NCI-H2171 treated with DMSO at 0.1 percent for 48 hours (cell line): ENCODE measurements around the gene ITPRIPL2.

Experiments
- DNase-seq: peaks from one replicate; lab custom pipeline; 2025; lab: John Stamatoyannopoulos, UW

The ITPRIPL2 gene

GRCh38 chr16:19093631-19094541, 19.9 kb upstream of the ITPRIPL2 start:
- no peak for DNase-seq

DNA sequence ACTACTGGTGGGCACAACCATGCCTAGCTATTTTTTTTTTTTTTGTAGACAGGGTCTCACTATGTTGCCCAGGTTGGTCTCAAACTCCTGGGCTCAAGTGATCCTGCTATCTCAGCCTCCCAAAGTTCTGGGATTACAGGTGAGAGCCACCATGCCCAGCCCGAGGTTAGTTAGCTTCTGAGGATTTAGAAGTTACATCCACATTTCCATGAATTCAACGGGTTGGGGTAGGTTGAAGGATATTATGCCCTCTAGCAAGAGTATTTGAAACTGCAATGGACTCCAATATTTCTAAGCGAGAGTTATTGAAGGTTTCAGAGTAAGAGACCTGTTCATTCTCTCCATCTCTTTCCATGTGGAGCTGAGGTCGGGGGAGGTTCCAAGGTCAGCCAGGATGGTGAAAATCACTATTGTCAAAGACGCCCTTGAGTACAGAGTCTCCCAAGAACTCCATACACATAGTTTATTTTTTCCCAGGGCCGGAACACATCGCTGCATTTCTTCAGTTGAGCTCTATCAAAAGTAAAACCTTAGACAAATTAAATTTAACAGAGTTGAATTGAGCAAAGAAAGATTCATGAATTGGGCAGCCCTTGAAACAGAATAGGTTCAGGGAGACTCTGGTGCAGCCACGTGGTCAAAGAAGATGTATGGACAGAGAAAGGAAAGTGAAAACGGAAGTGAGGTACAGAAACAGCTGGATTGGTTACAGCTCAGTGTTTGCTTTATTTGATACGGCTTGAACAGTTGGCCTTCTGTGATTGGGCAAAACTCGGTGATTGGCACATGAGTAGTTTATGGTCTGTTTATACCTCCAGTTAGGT, 19.0 kb upstream of the ITPRIPL2 start:
- peak; percentile 6 for DNase-seq

- no peak for DNase-seq
Measured at GRCh38 chr16:19095654-19096053, 18.1 kb upstream of the ITPRIPL2 start.

DNA sequence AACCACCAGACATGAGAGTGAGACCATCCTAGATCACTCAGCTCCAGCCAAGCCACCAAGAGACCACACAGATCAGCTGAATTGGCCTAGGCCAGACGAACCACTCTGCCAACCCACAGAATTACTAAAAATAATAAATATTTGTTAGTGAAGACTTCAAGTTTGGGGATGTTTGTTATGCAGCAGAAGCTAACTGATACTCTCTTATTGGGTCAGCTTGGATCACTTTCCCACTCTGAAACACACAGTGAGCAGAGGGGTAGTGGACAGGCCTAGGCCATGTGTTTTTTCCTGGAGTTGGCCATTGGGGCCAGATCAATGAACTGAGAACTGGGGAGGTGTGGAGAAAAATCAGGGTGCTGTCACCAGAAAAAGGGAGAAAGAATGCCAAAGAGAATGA, 15.6 kb upstream of the ITPRIPL2 start:
- DNase-seq, result no peak

DNA sequence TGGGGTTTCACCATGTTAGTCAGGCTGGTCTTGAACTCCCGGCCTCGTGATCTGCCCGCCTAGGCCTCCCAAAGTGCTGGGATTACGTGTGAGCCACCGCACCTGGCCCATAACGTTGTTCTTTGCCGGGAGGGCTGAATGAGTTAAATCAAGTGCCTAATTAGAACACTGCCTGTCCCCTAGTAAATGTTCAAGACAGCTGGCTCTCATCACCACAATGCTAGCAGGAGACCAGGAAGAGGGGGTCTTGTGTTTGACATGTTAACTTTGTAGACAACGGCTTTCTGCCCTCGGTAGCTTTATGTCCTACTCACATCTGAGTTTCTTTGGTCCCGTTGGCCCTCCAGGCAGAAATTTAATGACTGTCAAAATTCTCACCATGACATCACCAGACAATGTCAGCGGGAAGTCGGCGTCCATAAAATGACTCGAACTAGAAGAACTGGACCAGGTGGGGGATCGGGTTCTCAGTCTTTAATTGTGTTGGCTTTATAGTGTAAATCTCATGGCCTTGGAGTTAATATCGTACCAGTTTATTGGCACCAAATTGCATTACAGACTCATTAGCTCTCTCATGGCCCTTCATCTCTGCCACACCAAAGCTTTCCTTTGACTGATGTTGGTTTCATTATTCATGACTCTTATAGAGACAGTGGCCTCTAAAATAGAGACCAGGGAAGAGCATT, 11.4 kb upstream of the ITPRIPL2 start:
- no peak for DNase-seq

- DNase-seq, result no peak
Measured at GRCh38 chr16:19104607-19105006, 9.2 kb upstream of the ITPRIPL2 start.

GRCh38 chr16:19105131-19105530, 8.6 kb upstream of the ITPRIPL2 start:
- DNase-seq, result no peak

DNA sequence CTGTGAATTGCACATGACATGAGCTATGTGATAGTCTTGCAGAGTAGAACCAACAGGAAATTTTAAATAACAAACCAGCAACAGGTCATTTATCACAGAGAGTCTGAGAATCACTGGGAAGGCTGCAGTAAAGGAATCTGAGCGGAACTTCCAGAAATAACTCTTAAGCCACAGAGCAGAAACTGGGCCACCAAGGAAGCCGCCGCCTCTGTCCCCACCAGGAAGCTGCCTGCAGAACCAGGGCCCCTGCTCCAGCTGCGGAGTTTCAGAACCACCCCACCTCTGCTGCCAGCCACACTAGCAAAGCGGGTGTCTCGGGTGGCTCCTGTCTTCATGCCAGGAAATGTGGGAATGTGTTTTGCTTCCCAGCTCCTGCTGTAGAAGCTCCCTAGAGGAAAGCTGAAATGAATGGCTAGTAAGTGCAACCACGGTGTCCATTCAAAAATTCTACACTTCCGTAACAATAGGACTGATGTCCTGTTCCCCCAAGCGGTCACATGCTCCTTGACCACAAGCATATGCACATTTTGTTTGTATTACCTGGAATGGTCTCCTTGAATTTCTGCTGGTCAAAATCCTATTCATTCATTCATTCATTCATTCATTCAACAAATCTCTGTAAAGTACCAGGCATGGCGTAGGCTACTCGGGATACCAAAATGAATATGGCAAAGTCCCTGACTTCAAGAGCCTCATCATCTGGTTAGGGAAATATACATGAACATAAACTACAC, 7.7 kb upstream of the ITPRIPL2 start:
- no peak for DNase-seq

DNA sequence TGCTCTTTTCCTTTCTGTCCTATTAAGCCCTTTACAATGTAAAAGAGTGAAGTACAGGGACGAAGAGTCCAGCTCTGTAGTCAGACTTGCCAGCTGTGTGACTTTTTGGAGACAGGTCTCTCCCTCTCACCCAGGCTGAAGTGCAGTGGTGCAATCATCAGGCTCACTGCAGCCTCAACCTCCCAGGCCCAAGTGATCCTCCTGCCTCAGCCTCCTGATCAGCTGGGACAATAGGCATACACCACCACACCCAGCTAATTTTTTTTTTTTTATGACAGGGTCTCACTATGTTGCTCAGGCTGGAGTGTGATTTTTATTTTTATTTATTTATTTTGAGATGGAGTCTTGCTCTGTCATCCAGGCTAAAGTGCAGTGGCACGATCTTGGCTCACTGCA, 7.1 kb upstream of the ITPRIPL2 start:
- no peak for DNase-seq

DNA sequence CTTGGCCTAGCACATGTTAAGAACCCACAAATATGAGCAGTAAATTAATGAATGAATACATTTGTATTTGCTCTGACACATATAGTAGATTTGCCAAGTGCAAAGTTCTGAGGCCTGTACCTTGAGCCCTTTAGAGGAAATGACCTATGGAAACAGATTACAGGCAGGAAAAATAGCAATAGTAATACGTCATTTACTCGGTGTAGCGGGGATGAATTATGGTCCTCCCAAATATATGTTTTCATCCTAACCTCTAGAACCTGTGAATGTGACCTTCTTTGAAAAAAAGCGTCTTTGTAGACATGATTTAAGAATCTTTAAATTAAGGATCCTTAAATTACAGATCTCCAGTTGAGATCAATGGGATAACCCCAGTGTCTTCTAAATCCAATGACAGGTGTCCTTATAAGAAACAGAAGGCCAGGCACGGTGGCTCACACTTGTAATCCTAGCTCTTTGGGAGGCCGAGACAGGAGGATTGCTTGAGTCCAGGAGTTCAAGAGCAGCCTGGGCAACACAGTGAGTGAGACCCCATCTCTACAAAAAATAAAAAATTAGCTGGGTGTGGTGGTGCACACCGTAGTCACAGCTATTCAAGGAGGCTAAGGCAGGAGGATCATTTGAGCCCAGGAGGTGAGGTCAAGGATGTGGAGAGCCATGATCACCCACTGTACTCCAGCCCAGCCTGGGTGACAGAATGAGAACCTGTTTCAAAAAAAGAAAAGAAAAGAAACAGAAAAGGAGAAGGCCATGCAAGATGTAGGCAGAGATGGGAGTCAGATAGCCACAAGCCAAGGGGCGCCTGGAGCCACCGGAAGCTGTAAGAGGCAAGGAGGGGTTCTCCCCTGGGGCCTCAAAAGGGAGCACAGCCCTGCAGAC, 5.1 kb upstream of the ITPRIPL2 start:
- DNase-seq, result no peak

GRCh38 chr16:19109288-19109664, 4.5 kb upstream of the ITPRIPL2 start:
- DNase-seq, result no peak

DNA sequence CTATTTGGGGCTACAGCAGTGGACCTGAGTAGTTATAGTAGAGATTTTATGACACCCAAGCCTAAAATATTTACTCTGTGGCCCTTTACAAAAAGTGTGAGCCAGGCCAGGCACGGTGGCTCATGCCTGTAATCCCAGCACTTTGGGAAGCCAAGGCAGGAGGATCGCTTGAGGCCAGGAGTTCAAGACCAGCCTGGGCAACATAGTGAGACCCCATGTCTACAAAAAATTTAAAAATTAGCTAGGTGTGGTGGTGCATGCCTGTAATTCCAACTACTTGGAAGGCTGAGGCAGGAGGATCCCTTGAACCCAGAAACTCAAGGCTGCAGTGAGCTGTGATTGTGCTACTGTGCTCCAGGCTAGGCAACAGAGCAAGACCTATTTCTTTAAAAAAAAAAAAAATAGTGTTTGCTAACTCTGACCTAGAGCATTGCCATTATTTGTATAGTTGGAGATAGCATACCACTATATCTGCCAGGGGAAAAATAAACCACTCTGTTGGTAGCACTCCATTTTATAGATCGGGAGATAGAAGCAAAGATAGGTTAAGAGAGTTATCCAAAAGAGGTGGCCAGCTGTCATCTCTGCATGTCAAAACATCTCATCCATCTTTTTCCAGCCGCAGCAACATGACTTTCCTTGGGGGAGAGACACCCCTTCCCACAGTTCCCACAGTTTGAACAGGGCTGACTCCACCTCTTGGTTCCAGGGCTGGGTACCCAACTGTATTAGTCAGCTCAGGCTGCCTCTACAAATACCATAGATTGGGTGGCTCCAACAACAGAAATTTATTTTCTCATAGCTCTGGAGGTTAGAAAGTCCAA, 3.0 kb upstream of the ITPRIPL2 start:
- no peak for DNase-seq

- DNase-seq, result no peak
Measured at GRCh38 chr16:19112099-19112407, 1.7 kb upstream of the ITPRIPL2 start.

DNA sequence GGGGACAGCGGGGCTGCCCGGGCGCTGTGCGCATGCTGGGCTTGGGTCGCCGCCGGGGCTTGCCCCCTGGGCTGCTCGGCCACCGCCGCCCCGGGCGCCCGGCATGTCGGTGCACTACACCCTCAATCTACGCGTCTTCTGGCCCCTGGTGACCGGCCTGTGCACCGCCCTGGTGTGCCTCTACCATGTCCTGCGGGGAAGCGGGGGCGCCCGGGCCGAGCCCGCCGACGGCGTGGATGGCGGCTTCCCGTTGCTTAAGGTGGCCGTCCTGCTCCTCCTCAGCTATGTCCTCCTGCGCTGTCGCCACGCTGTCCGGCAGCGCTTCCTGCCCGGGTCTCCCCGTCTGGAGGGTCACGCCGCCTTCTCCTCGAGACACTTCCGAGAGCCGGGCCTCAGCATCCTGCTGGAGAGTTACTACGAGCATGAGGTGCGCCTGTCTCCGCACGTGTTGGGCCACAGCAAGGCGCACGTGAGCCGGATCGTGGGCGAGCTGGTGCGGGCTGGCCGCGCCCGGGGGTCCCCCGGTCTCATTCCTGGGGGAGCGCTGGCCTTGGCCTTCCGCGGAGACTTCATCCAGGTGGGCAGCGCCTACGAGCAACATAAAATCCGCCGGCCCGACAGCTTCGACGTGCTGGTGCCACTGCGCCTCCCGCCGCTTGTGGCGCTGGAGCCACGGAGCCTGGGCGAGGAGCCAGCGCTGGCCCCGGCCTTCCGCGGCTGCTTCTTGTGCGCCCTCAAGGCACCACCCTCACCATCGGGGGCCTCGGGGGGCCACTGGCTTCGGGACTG, 789 bp downstream of the ITPRIPL2 start:
- DNase-seq, result no peak

- DNase-seq, result no peak
Measured at GRCh38 chr16:19115148-19116021, 1.6 kb downstream of the ITPRIPL2 start.

DNA sequence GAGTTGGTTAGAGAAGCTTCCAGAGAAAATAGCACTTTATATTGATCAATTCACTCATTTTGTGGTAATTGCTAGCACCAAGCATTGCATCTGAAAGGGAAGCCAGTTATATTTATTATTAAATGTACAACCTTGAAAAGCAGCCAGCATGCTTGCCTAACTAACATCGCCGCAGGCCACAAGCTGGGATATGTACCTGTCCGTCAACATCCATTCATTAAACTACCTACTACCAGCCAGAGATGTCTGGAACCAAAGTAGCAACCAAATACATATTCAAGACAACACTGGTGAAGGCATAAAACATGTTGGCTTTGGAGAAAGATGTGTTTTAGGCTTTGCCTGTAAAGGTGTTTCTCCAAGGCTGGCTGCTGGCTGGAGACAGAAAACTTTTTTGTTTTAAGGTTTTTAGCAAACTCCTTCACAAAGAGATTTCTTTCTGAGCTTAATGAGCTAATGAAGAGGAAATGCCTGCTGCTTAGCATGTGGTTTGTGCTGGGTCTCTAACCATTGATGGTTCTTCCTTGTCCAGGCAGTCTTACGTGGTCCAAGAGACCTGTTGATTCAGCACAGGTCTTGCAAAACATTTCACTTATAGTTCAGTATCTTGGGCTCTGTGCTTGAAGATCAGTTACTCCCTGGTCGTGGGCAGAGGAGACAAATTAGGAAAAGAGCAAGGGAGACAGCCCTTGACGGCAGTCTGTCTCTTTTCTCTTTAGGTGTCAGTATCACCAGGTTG, 3.1 kb downstream of the ITPRIPL2 start:
- no peak for DNase-seq

DNA sequence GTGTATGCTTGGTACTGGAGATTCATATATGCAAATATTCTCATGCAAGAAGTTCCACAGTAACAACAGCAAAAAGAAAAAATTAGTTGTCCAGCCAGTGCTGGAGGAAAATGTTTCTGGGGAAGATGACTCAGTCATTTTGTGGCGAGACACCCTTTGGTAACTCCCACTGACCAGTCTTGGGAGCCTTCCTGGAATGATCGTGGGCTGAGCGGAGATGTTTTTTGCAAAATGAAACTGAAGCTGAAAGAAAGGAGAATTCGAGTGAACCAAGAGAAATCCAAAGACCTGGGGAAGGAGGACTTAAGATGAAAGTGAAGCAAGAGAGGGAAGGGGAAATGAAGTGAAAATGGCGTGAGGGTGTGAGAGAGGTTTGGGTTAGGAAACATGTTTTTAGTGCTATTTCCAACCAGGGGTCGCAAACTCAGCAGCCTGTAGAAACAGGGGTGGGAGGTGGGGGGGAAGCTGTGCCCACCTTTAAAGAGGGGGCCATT, 5.2 kb downstream of the ITPRIPL2 start:
- DNase-seq, result no peak
